Activated CD4-positive, CD25-positive, alpha-beta regulatory T cell treated with anti-CD3 and anti-CD28 coated beads, Interleukin-2, amount 50 U/mL, for 24 hours (primary cell): Measurements from ENCODE around the gene RTL3.

Source experiments
- ATAC-seq, 2 donors: fragments of 150-1000 bp; cut with Tn5 transposase; one replicate each; pipeline ENCODE4 v1.10.0; 2021; ENCODE audit warnings: mild to moderate bottlenecking in 1 of 2, moderate library complexity in 1 of 2

RTL3 gene

DNA sequence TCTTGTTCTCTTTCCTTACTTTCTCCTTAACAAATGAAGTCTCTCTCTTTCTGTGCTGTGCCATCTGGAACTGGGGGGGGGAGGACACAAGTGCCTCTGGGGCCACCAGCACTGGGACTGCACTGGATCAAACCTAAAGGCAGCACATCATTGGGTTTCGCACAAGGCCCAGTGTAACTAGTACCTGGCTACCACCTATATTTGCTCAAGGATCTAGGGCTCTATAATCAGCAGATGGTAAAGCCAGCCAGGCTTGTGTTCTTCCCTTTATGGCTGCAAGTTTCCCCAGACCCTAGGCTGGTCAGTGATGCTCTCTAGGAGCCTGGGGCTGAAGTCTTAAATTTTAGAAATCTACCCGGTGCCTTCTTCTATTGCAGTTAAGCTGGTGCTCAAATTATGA is 40.1 kb downstream of the RTL3 start:
- ATAC-seq, result no peak

DNA sequence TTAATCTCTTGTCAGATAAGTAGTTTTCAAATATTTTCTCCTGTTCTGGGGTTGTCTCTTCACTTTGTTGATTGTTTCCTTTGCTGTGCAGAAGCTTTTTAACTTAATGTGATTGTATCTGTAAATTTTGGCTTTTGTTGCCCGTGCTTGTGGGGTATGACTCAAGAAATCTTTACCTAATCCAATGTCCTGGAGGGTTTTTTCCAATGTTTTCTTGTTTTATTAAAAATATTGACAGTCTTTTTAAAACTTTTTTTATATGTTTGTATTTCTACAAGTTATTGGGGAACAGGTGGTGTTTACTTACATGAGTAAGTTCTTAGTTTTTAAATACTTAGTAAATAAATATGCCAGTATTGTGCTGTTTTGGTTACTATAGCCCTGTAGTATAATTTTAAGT is 44.9 kb downstream of the RTL3 start:
- no peak for ATAC-seq
